PC-9 (cell line): ENCODE data around the gene ING5. TPM values are rescaled to one million over a fixed set of nuclear protein-coding genes. Genes with fewer than 3 reads are reported as not detected.

Source experiments
- BruUV-seq: library from RNA; stranded (reverse); fragments of 400-500 nt; replicated peaks from 2 replicates; lab custom pipeline; 2021; lab: Mats Ljungman, UMichigan
- CTCF ChIA-PET: fragments of 300-600 bp; sonication (Branson Sonifier 250); formaldehyde crosslinking; loops from one replicate; lab custom pipeline; 2022; ENCODE audit warnings: antibody characterized with exemption; lab: Charles Lee
- POLR2A ChIA-PET: fragments of 300-600 bp; sonication (Branson Sonifier 250); formaldehyde crosslinking; loops from one replicate; lab custom pipeline; 2022; ENCODE audit warnings: antibody characterized with exemption; ENCODE audit not compliant: unreplicated experiment; lab: Charles Lee
- DNase-seq, 2 experiments: peaks; one replicate each; pipeline versions ENCODE4 v3.0.0 to v3.0.0-alpha.2; 2015 to 2022; ENCODE audit warnings: mixed read lengths in 1 of 2
- H2AFZ ChIP-seq: fragments of 200-600 bp; sonication (generic); 2 replicates; pipeline ENCODE4 v1.8.1; 2017; ENCODE audit warnings: antibody characterized with exemption
- H3F3A ChIP-seq: fragments of 200-600 bp; sonication (generic); 2 replicates; pipeline ENCODE4 v1.8.1; 2017; ENCODE audit warnings: antibody characterized with exemption, mild to moderate bottlenecking, low read depth; ENCODE audit not compliant: insufficient read depth
- H3K27ac ChIP-seq: fragments of 200-600 bp; sonication (generic); 2 replicates; pipeline ENCODE4 v1.6.1; 2016; ENCODE audit warnings: mixed run types
- H3K27me3 ChIP-seq: fragments of 200-600 bp; sonication (generic); 2 replicates; pipeline ENCODE4 v1.6.1; 2016; ENCODE audit warnings: low read depth, mixed run types; ENCODE audit not compliant: insufficient read depth
- H3K36me3 ChIP-seq: fragments of 200-600 bp; sonication (generic); 2 replicates; pipeline ENCODE4 v1.6.1; 2016; ENCODE audit warnings: low read depth, mixed run types
- H3K4me1 ChIP-seq: fragments of 200-600 bp; sonication (generic); replicated peaks from 2 replicates; pipeline ENCODE4 v1.6.1; 2016; ENCODE audit warnings: mixed run types; ENCODE audit not compliant: insufficient read depth
- H3K4me2 ChIP-seq: fragments of 200-600 bp; sonication (generic); 2 replicates; pipeline ENCODE4 v1.6.1; 2017; ENCODE audit warnings: mixed run types
- H3K4me3 ChIP-seq: fragments of 200-600 bp; sonication (generic); 2 replicates; pipeline ENCODE4 v1.6.1; 2016; ENCODE audit warnings: mixed run types
- H3K79me2 ChIP-seq: fragments of 200-600 bp; sonication (generic); 2 replicates; pipeline ENCODE4 v1.6.1; 2017; ENCODE audit warnings: low read depth, mixed run types
- H3K9me2 ChIP-seq: fragments of 200-600 bp; sonication (generic); 2 replicates; pipeline ENCODE4 v1.8.1; 2017; ENCODE audit warnings: mild to moderate bottlenecking; ENCODE audit not compliant: insufficient read depth
- H3K9me3 ChIP-seq: fragments of 200-600 bp; sonication (generic); 2 replicates; pipeline ENCODE4 v1.8.1; 2016; ENCODE audit warnings: low read depth; ENCODE audit not compliant: insufficient read depth
- H4K20me1 ChIP-seq: fragments of 200-600 bp; sonication (generic); 2 replicates; pipeline ENCODE4 v1.8.1; 2017; ENCODE audit not compliant: insufficient read depth
- CTCF ChIP-seq: fragments of 200-600 bp; sonication (generic); conservative IDR thresholded peaks from 2 replicates; pipeline ENCODE4 v1.6.1; 2017; ENCODE audit warnings: mixed run types, antibody characterized with exemption, mild to moderate bottlenecking, moderate library complexity
- EZH2 ChIP-seq: fragments of 200-600 bp; sonication (generic); IDR thresholded peaks from 2 replicates; pipeline ENCODE4 v1.8.0; 2017; ENCODE audit warnings: antibody characterized with exemption, low read depth
- intact Hi-C: fragments of 100-400 bp; cut with micrococcal nuclease; formaldehyde crosslinking; loops from one replicate; pipeline ENCODE4 v1.10.0; 2022; ENCODE audit not compliant: unreplicated experiment
- total RNA-seq: library from RNA; stranded (reverse); gene quantifications from 2 replicates; pipeline ENCODE4 v1.2.3, GENCODE V29; 2021

The ING5 gene
- total RNA-seq, 1 experiment from 2014 or later = 79.7 TPM

DNA sequence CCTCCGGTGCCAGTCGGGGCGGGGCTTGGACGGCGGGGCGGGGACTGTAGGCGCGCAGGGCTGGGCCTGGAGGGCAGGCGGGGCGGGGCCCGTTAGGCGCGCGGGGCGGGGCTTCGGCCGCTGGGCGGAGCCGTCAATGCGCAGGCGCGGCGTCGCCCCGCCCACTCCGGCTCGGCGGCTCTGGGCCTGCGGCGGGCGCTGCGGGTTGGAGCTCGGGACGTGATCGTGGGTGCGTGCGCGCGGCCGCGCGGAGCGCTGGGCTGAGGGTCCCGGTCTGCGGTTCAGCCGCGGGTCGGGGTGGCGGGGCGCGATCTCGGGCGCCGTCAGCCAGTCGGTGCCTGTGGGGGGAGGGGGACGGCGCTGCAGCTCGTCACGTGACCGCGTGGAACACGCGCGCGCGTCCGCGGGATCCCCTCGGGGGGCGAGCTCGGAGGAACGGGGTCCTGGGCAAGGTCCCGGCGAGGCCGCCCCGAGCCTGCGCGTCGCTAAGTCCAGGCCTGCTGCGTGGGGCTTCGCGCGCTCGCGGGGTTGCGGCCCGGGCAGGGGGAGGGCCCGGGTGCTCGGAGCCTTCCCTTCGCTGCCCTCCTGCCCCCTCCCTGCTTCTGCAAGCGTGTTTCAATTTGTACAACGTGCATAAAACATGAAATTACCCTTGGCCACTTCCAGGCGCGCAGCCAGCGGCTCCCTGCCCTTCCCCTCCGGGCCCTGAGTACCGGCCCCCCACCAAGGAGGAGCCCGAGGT, 32.8 kb downstream of the ING5 start, which contains the start of gene D2HGDH:
Gene D2HGDH (plus strand): TSS at position 164 of the 742 bp plus-strand sequence. CDS start 595 bp downstream, outside the sequence.
- H3K36me3 ChIP-seq = no peaks in the 10 kb centered on the region; the same call in 1 of the 2 replicates
- H3K9me3 ChIP-seq = no peaks in the 10 kb centered on the region
- H3K9me2 ChIP-seq = no peaks in the 10 kb centered on the region
- BruUV-seq = no TSS peak
- H3K27ac ChIP-seq = peak within 1 kb of the TSS; percentile 36
- H4K20me1 ChIP-seq = peaks cover 14% of the 10 kb centered on the region; the same call in 1 of the 2 replicates
- H3K4me2 ChIP-seq = peak within 1 kb of the TSS; percentile 83
- H3K27me3 ChIP-seq = no peaks in the 10 kb centered on the region
- POLR2A ChIA-PET = interaction anchor here (0.5 to 0.9 kb wide), 7 partner anchors 27 to 580 kb away, joined by 3 to 13 read pairs (median 5); partner anchors contain the start of genes DTYMK and ING5
- CTCF ChIA-PET = interaction anchor here (0.6 to 1.4 kb wide), 5 partner anchors 16 to 216 kb away, joined by 3 to 12 read pairs (median 3); no protein-coding TSS in a partner anchor
- DNase-seq = peak; percentile 65 to 98
- TF ChIP-seq CTCF = no peak
- TF ChIP-seq EZH2 = no peak
- H3F3A ChIP-seq = peaks cover 25% of the 10 kb centered on the region
- peak within 1 kb of the TSS; percentile 85 for H3K4me3 ChIP-seq
- H2AFZ ChIP-seq = peak within 1 kb of the TSS; percentile 93
- peaks cover 17% of the 10 kb centered on the region; the same call in 1 of the 2 replicates for H3K79me2 ChIP-seq
- H3K4me1 ChIP-seq = peaks cover 16% of the 10 kb centered on the region
- intact Hi-C loops = loop anchor here (1.0 to 10.0 kb wide), 2 partner anchors 32 to 140 kb away; partner anchors contain the start of gene ING5

DNA sequence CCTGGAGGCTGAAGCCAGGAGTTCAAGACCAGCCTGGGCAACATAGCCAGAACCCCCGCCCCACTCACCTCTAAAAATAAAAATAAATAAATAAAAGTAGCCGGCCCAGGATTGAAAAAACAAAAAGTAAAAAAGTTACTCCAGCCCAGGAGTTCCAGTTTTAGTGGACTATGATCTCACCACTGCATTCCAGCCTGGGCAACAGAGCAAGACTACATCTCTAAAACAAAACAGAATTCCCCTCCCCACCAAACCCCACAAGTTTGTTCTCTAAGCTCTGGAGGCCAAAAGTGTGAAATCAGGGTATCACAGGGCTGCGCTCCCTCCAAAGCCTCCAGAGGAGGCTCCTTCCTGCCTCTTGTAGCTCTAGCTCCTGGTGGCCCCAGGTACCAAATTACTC, 34.3 kb downstream of the ING5 start:
- ChIA-PET CTCF (no interaction called here), POLR2A (interaction anchor here (0.5 kb wide), 1 partner anchor 13 kb away, joined by 3 read pairs; no protein-coding TSS in a partner anchor)
- TSS peak; percentile 26 for BruUV-seq
- Histone ChIP-seq H3K36me3 (no peaks in the 10 kb centered on the region; the same call in 1 of the 2 replicates), H3K9me3 (no peaks in the 10 kb centered on the region), H3K4me1 (peaks cover 16% of the 10 kb centered on the region), H3K4me2 (peak overlapping the region; percentile 83), H3K9me2 (no peaks in the 10 kb centered on the region), H3K27me3 (no peaks in the 10 kb centered on the region), H3F3A (peaks cover 22% of the 10 kb centered on the region), H3K79me2 (peaks cover 17% of the 10 kb centered on the region; the same call in 1 of the 2 replicates), H3K27ac (no peak overlapping the region), H4K20me1 (peaks cover 28% of the 10 kb centered on the region), H3K4me3 (no peak overlapping the region; the same call in 1 of the 2 replicates), H2AFZ (no peak overlapping the region)
- intact Hi-C loops = loop anchor here (10.0 kb wide), 1 partner anchor 139 kb away; no protein-coding TSS in a partner anchor
- TF ChIP-seq CTCF = no peak
- TF ChIP-seq EZH2 = no peak
- DNase-seq = no peak

- TF ChIP-seq CTCF (no peak), EZH2 (no peak)
- Histone ChIP-seq H3K27me3 (no peaks in the 10 kb centered on the region), H3K27ac (no peak overlapping the region), H3F3A (peaks cover 17% of the 10 kb centered on the region), H3K9me2 (no peaks in the 10 kb centered on the region), H3K79me2 (peaks cover 17% of the 10 kb centered on the region; the same call in 1 of the 2 replicates), H2AFZ (no peak overlapping the region), H3K4me1 (peaks cover 11% of the 10 kb centered on the region), H3K4me3 (no peak overlapping the region), H3K9me3 (no peaks in the 10 kb centered on the region), H3K4me2 (no peak overlapping the region), H3K36me3 (no peaks in the 10 kb centered on the region; the same call in 1 of the 2 replicates), H4K20me1 (peaks cover 35% of the 10 kb centered on the region)
- BruUV-seq = no TSS peak
- intact Hi-C loops = loop anchor here (10.0 kb wide), 1 partner anchor 137 kb away; no protein-coding TSS in a partner anchor
- no peak for DNase-seq
- ChIA-PET CTCF (no interaction called here), POLR2A (no interaction called here)
These were observed 36.3 kb downstream of the ING5 start for GRCh38 chr2:241738040-241738686.
